Measurements from ENCODE around the gene MORC1. TPM values are rescaled to one million over a fixed set of nuclear protein-coding genes. Genes with fewer than 3 reads are reported as not detected.

MORC1 gene
- total RNA-seq, 2 experiments from 2014 or later = not detected

- no peaks in the 10 kb centered on the region for H3K36me3 Mint-ChIP-seq (ENCODE audit: low read depth)
- H3K27me3 Mint-ChIP-seq = no peaks in the 10 kb centered on the region
- Histone ChIP-seq H3K4me3 (ENCODE audit: low read length) (no peak overlapping the region), H3K27me3 (ENCODE audit: control insufficient read depth in 1 of 2, insufficient read depth in 2 of 2, low read length in 2 of 2) (no peaks in the 10 kb centered on the region), H3K27ac (ENCODE audit: low read depth in 1 of 2, low read length in 2 of 2) (no peak overlapping the region), H3K4me1 (ENCODE audit: insufficient read depth, low read length) (no peaks in the 10 kb centered on the region), H3K9me3 (ENCODE audit: control insufficient read depth in 1 of 2, insufficient read depth in 1 of 2, low read length in 2 of 2) (peaks cover 0 to 7% of the 10 kb centered on the region in 2 experiments), H3K36me3 (ENCODE audit: insufficient read depth, low read length) (no peaks in the 10 kb centered on the region)
- POLR2A ChIA-PET = no interaction called here
- H3K4me3 Mint-ChIP-seq = no peak overlapping the region
- no peak for TF ChIP-seq CTCF (IDR thresholded peaks at IDR 0.05)
- CTCF ChIA-PET = no interaction called here
- intact Hi-C loops (cut with DNase I, micrococcal nuclease) = no loop called here
- no peaks in the 10 kb centered on the region for H3K9me3 Mint-ChIP-seq
- DNase-seq (no peak), ATAC-seq (ENCODE audit: poor library complexity) (no peak)
- H3K27ac Mint-ChIP-seq = no peak overlapping the region
- no peaks in the 10 kb centered on the region for H3K4me1 Mint-ChIP-seq (ENCODE audit: low read depth)
These were observed 2.5 kb downstream of the MORC1 start for GRCh38 chr3:109115451-109115850.

GRCh38 chr3:109114746-109115145 is 3.2 kb downstream of the MORC1 start:
- no peaks in the 10 kb centered on the region for H3K4me1 Mint-ChIP-seq (ENCODE audit: low read depth)
- Histone ChIP-seq H3K27me3 (ENCODE audit: control insufficient read depth in 1 of 2, insufficient read depth in 2 of 2, low read length in 2 of 2) (no peaks in the 10 kb centered on the region), H3K4me1 (ENCODE audit: insufficient read depth, low read length) (no peaks in the 10 kb centered on the region), H3K9me3 (ENCODE audit: control insufficient read depth in 1 of 2, insufficient read depth in 1 of 2, low read length in 2 of 2) (peaks cover 0 to 7% of the 10 kb centered on the region in 2 experiments), H3K27ac (ENCODE audit: low read depth in 1 of 2, low read length in 2 of 2) (no peak overlapping the region), H3K4me3 (ENCODE audit: low read length) (no peak overlapping the region), H3K36me3 (ENCODE audit: insufficient read depth, low read length) (no peaks in the 10 kb centered on the region)
- H3K4me3 Mint-ChIP-seq = no peak overlapping the region
- no peaks in the 10 kb centered on the region for H3K36me3 Mint-ChIP-seq (ENCODE audit: low read depth)
- no peaks in the 10 kb centered on the region for H3K27me3 Mint-ChIP-seq
- no peak for DNase-seq
- POLR2A ChIA-PET = no interaction called here
- intact Hi-C loops (cut with DNase I, micrococcal nuclease) = no loop called here
- CTCF ChIA-PET = no interaction called here
- H3K9me3 Mint-ChIP-seq = no peaks in the 10 kb centered on the region
- no peak overlapping the region for H3K27ac Mint-ChIP-seq
- no peak for TF ChIP-seq CTCF (IDR thresholded peaks at IDR 0.05)
- no peak for ATAC-seq (ENCODE audit: poor library complexity)

- H3K4me3 ChIP-seq (ENCODE audit: low read length) = no peak overlapping the region
- no peak for DNase-seq
- Mint-ChIP-seq H3K4me3 (no peak overlapping the region), H3K4me1 (ENCODE audit: low read depth) (no peaks in the 10 kb centered on the region), H3K27ac (no peak overlapping the region), H3K27me3 (no peaks in the 10 kb centered on the region), H3K9me3 (no peaks in the 10 kb centered on the region), H3K36me3 (ENCODE audit: low read depth) (no peaks in the 10 kb centered on the region)
- CTCF ChIA-PET = no interaction called here
- POLR2A ChIA-PET = no interaction called here
- H3K4me1 ChIP-seq (ENCODE audit: insufficient read depth, low read length) = no peaks in the 10 kb centered on the region
- H3K36me3 ChIP-seq (ENCODE audit: insufficient read depth, low read length) = no peaks in the 10 kb centered on the region
- peaks cover 0 to 4% of the 10 kb centered on the region in 2 experiments for H3K9me3 ChIP-seq (ENCODE audit: control insufficient read depth in 1 of 2, insufficient read depth in 1 of 2, low read length in 2 of 2)
- no peak for TF ChIP-seq CTCF (IDR thresholded peaks at IDR 0.05)
- intact Hi-C loops (cut with DNase I, micrococcal nuclease) = no loop called here
- no peak overlapping the region for H3K27ac ChIP-seq (ENCODE audit: low read depth in 1 of 2, low read length in 2 of 2)
- H3K27me3 ChIP-seq (ENCODE audit: control insufficient read depth in 1 of 2, insufficient read depth in 2 of 2, low read length in 2 of 2) = no peaks in the 10 kb centered on the region
- no peak for ATAC-seq (ENCODE audit: poor library complexity)
These were observed 4.8 kb downstream of the MORC1 start for GRCh38 chr3:109112946-109113760.
